Measurements from ENCODE around the gene PER3.

PER3 gene

DNA sequence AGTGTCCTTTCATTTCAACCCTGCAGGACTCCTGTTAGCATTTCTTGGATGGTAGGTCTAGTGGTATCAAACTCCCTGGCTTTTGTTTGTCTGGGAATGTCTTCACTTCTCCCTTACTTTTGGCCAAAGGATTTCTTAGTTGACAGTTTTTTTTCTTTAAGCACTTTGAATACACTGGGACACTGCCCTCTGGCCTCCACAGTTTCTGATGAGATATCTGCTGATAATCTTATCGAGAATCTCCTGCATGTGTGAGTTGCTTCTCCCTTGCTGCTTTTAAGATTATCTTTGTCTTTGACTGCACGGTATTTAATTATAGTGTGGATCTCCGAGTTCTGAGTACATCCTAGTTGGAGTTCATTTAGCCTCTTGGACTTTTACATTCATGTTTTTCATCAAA is 55.4 kb downstream of the PER3 start:
- no peak for DNase-seq

DNA sequence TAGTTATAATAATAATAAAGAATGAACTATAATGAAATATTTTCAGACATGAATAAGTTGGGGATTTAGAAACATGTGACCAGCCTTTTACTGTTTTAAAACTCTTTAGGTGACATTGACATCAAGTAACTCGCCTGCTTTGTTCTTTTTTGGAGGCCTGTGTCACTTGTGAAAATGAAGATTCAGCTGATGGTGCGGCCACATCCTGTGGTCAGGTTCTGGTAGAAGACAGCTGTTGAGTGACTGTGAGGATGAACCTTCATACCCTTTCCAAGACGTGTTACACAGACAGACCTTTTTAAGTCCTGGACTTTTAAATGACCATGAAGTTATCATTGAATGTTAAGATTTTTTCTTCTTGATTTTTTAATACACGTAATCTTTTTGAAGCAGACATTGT is 58.4 kb downstream of the PER3 start:
- DNase-seq: no peak

DNA sequence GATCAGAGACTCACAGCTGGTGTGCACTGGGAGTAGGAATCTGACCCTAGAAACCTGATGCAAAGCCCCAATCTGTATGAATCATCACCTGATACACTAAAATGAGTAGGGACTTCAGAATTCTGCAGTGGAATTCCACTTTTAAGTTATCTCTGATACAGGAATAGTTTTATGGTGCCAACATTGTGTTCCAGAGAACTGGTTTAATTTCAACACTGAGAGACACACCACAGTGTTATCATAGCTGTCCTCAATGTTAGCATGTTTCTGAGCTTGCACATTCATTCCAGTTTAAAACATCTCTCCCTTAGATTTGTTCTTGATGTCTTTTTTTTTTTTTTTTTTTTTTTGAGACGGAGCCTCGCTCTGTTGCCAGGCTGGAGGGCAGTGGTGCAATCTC is 61.7 kb downstream of the PER3 start:
- no peak for DNase-seq

DNA sequence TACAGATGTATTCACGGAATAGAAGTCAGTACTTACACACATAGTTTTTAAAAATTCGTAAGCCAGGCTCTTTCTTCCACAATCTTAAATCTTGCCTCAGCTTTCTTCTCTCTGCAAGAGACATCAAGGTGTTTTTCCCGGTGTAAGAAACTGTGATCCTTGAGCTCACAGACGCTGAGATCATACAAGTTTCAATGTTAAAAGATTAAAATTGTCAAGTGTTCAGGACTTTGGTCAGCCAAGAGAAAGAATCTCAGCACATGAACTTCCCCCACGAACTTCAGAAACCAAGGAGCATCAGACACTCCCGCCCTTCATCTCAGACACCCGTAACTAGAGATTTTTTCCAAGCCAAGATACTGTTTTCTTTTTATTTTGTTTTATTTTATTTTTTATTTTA is 62.6 kb downstream of the PER3 start:
- no peak for DNase-seq

DNA sequence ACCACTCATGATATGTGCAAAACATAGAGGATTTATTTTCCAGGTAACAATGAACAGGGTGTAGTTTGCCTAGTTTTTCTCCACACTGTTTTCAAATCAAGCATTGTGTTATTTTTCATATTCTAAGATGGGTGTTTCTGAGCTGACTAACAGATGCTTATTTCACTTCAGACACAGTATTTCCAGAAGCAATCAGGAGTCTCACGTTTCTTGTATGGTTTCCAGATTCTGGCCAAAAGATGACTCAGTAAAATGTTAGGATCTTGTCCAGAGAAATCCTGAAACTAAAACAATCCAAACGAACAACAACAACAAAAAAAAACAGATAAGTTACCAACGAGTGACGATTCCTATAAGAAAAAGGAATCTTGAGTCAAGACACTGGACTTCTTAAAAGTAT is 63.5 kb downstream of the PER3 start:
- DNase-seq: no peak

DNA sequence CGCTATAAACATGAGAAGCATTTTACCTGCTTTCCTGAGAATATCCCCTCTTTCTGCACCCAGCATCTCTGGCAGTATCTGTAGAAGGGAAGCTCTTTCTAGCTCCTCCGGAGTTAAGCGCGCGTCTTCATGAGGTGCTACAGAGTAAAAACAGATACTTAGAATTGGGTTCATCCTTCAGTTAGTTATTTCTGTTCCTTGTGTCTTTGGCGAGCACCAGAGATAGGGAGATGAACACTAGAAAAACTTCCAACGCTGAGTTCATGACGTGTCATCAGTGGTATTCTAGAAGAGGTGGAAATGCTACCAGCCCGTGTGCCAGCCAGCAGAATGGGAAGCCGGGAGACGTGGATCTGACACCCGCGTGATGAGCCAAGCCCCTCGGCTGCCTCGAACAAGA is 66.7 kb downstream of the PER3 start:
- DNase-seq: no peak

DNA sequence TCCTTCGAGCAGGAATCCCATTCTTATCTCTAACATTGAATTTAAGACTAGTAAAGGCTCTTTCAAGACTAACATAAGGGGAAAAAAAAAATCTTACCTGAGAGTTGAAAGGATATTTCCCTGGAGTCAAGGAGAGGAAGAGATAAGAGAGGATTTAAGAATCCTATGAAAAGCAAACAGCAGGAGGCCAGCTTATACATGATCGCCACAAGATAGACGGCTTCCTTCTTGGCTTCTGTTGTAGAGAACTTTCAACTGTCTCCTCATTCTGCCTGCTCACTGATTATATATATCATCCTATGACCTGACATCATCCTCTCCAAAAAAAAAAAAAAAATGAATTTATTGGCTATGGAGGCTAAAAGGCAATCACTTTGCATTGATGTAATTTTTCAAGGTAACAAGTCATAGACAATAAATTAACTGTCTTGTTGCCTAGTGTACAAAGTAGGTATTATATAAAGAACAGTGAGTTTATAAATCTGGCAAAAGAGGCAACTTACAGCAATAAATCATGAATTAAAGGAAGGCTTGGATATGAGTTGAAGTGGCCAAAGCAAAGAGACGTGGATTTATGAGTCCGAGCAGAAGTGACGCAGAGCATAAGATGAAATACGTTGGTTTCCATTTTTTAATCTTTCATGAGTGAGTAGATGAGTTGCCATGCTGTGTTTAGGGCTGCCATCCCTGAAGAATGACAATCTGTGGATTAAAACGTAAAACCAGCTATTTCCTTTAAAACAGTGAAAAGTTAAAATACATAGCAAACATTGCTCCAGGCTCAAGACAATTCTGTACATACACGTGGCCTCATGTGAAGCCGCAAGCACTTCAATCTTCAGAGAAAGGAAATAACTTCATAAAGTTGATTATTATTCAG is 69.0 kb downstream of the PER3 start, which contains the start of gene UTS2:
UTS2 (minus strand) TSS at position 262 of the 880 bp plus-strand sequence; CDS start at position 200, 62 bp downstream.
- DNase-seq: no peak

DNA sequence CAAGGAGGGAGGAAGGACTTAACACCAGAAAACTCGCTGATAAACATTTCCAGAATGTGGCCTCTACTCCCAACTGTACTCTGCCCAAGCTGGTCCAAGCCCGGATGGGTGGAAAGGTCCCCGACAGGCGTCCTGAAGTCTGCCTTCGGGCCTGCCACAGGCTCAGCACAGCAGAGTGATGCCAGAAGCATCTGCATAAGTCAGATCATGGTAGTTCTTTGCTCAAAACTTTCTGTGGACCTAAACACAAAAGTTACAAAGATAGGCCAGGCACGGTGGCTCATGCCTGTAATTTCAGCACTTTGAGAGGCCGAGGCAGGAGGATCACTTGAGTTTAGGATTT is 69.6 kb downstream of the PER3 start:
- DNase-seq: no peak

DNA sequence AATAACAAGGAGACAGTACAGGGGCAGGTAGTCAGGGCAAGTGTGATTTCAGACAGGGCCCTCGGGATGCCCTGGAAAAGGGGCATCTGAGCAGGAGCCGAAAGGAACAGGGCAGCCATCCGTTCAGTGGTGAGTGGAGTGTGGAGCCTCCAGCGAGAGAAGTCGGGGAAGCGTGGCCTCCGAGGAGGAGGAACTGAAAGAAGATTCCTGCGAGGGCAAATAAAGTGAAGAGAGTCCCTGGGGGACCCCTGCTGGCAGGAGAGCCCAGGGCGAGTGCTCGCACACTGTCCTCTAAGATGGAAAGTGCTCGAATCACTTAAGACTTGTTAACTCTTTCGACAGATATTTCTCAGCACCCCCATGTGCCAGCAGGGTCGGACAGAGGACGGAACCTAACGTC is 72.3 kb downstream of the PER3 start:
- peak; percentile 62 to 86 (median 79) for DNase-seq

DNA sequence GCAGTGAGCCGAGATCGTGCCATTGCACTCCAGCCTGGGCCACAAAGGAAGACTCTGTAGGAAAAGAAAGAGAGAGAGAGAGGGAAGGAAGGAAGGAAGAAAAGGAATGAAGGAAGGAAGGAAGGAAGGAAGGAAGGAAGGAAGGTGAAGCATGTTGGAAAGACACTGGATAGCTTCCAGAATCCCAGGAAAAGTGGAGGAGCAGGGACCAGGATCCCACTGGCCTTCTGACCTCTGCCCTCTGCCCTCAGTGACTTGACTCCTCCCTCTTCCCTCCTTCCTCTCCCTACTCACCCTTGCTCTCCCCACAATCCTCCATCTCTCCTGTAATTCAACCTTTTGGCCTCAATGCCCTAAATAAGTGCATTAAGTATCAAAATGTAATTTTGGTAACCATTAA is 72.9 kb downstream of the PER3 start:
- DNase-seq: no peak

DNA sequence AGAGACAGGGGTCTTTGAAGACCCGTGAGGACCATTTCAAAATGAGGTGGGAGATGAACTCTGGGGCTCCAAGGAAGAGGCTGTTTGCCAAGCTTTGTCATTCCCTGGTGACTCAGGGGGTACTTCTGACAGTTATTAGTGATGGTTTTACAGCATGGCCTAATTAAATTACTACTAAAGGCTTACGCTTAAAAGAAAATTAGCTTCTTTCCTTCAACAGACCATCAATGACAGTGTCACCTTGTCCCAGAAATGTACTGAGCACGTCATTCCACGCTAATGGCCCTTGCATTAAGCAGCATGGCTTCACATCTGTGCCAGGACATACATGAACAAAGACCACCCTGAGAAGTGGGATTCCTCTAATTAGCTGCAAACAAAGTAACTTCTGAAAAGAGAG is 73.9 kb downstream of the PER3 start:
- no peak for DNase-seq

DNA sequence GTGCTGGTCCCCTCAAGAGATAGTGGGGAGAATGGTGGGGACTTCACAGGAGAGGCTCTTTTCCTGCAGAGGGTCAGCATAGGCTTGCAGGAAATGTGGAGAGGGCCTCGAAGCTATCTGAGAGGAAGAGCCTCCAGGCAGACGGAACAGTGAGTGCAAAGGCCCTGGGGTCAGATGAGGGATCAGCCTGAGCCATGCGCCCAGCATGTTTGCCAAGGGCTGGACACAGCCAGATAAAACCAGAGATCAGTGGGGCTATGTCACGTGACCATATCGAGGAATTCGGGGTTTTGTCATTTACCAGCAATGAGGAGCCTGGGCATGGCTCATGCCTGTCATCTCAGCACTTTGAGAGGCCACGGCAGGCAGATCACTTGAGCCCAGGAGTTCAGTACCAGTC is 75.3 kb downstream of the PER3 start:
- DNase-seq: no peak

DNA sequence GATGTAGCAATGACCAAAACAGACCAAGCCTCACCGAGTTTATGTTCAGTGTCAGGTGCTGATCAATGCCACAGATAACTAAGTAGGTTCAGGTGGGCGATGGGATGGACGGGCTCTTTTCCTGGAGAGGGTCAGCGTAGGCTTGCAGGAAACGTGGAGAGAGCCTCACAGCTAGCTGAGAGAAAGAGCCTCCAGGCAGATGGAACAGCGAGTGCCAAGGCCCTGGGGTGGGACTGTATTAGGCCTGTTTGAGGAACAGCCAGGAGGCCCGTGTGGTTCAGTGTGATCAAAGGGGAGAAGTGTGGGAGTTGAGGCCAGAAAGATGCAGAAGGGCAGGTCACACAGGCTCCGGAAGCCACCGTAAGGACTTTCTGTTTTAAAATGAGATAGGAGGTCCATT is 76.0 kb downstream of the PER3 start:
- no peak for DNase-seq

DNA sequence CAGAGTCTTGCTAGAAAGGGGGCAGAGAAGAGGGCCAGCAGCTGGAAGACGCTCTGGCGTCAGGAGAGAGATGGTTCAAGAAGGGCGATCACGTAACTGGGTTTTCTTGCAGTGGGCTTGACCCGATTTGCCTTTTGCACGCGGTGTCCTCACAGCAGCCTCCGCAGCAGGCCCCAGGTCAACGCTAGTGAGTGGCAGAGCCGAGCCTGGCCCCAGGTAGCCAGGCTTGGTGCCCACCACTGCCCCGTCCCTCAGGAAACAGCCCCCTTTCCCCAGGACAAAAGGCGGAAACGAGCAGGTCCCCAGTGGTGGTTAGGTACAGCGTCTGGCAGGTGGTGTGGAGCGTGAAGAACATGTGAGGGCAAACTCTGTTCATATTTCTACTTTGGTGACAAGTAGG is 77.4 kb downstream of the PER3 start:
- no peak for DNase-seq

DNA sequence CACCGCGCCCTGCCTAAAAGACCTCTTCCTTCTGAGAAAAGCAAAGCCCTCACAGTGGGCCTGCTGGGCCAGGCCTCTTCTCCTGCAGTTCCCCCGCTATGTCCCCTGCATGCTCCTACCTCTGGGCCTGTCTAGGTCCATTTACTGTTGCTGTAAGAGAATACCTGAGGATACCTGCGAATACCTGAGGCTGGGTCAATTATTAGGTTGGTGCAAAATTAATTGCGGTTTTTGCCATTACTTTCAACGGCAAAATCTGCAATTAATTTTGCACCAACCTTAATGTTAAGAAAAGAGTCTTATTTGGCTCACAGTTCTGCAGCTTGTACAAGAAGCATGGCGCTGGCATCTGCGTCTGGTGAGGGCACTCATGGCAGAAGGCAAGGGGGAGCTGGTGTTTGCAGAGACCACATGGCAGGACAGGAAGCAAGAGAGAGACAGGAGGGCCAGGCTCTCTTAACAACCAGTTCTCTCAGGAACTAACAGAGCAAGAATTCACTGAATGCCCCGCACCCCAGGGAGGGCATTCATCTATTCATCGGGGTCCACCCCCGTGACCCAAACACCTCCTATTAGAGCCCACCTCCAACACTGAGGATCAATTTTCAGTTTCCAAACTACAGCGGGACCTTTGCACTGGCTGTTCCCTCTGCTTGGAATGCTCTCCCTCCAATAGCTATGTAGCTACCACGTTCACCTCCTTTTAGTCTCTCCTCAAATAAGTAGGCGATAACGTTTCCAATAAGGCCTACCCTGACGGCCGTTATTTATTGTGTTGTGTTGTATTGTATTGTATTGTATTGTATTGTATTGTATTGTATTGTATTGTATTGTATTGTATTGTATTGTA is 78.3 kb downstream of the PER3 start:
- no peak for DNase-seq

DNA sequence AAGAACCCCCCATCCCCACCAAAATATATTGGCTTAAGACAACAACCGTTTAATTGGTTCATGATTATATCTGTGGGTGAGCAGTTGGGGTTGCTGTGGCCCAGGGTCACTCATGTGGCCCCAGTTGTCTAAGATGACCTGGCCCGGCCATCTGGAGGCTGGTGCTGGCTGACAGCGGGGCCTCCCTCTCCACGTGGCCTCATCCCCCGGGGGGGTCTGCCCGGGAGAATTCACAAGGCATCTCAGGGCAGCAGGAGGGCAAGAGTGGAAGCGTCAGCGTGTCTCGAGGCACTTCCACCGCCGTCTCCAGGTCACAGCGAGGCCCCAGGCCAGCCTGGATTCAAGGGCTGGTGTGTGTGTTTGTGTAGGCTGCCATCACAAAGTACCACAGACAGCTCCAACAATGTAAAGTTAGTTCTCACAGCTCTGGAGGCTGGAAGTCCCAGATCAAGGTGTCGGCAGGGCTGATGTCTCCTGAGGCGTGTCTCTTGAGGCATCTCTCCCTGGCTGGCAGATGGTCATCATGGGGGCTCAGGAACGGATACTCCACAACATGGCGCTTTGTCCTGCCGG is 79.8 kb downstream of the PER3 start:
- no peak for DNase-seq

DNA sequence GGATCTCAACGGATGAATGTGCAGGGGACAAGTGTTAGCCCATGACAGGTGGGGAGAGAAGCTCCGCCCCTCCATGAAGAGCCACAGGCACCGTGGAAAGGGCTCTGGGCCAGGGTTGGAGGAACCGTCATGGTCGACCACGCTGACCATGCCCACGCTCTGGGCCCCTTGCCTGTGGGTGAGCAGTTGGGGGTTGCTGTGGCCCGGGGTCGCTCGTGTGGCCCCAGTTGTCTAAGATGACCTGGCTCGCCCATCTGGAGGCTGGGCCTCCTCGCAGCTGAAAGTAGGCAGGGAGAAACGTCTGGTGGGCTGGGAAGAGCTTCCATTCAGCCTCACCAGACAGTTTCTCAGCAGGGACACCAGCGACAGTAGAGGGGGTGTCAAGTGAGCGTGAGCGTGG is 81.9 kb downstream of the PER3 start:
- DNase-seq: no peak

DNA sequence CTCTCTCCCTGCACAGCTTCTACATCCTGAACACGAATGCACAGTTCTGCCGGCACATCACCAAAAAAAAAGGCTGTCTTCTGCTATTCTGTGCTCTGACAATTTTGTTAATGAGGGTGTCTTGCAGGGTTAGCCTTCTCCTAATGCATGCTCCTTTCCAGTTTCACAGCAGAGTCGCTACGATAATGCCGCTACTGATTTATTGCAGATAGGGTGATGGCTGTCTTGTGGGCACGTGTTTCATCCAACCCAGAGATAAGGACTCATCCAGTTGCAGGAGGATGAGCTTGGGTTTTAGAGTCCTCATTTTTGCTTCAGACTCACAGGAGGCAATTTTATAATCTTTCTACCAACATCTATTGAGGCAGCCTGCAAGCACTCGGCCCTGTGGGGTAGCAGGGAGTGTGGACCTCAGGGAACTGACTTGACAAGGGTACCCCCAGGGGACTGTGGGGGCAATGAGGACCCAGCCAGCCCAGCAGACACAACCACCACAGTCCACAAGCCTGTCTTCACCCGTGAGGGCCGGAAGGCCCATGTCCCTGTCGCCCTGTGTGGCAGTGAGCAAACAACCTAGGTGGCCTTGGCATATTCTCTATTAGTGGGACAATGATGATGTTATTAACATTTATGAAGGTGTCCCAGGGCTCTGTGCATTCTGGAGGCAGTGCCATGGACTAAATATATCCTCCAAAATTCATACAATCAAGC is 84.1 kb downstream of the PER3 start:
- no peak for DNase-seq

DNA sequence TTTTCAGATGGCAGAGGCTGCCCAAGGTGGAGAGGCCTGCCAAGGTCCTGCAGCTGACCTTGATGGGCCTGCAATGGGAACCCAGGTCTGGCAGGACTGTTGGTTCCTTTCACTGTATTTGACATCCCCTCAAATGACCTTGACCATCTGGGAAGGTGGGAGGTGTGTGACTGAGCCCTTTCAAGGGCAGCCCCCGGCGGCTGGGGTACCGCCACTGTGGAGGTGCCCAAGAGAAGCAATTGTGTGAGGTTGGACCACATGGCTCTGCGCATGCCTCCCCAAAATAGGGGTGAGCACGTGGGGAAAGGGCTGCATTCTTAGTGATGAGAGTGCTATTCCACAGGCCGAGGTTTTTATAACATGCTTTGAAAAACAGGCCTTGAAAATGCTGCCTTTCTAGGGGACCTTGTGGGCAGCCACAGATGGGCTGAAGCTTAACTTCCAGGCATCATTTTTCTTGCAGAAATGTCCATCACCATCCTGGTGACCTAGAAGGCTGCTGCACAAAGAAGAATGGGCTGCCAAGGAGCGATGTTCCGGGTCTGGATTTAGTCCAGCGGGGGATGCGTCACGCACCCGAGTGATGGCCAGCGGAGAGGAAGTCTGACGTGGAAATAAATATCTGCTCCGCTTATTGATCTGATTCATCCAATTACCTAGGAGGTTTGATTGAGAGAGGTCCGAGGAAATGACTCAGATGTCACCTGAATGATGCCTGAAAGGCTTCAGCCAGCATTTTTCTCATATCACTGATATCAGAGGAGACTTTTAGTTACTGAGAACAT is 85.2 kb downstream of the PER3 start:
- DNase-seq: no peak

DNA sequence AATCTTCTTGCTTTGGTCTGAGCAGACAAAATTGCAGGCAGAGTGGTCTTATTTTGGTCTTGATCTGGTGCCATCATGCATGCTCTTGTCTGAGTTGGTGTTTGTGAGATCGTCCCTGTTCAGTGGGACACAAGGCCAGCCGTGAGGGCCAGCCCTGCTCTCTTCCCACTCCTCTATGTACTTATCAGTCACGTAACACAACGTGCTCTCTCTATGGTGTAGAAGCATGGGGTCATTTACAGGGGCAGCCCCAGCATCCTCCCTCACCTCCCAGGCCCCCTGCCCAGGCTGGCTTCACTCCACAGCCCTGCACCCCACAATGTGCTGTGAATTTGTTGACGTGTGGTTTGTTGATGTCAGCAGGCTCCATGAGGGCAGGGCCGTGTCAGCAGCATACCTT is 87.0 kb downstream of the PER3 start:
- no peak for DNase-seq

DNA sequence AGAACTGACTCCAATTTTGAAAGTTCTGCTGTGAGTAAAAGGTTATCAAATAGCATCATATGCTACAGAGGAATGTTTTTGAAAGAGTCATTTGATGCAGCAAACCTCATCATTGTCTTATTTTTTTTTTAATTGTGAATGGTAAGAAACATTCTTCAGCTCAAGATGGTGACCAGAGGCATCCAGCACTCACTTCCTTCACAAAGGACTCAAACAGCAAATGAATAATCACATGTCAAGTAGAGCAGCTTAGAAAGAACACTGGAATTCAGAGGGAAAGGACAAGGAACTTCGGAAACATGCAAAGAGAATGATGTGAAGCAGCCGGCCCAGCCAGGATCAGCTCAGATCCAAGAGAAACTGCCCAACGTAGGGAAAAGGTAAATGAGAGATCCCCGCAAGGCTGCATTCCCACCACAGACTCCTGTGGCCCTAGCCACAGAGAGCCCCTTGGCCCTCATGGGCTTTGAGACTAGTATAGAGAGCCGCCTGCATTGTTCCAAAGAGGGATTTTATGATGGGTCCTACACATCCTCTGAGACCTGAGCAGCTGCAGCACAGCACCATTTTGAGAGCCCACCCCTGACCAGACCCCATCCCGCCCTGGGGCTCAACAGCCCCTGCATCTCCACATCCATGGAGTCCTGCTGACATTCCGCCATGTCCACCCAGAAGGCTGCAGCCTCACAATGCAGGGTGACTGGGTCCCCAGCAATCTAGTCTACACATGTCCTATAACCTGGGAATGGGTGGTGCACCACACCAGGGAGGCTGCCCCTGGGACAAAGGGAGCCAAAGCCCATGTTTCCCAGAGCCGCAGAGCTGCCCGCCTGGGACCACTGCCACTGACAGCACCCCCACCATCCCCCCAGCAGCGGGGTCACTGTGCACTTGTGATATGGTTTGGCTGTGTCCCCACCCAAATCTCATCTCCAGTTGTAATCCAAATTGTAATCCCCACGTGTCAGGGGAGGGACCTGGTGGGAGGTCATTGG is 90.0 kb downstream of the PER3 start:
- DNase-seq: no peak
